ENCODE data around the gene SARNP.

DNA sequence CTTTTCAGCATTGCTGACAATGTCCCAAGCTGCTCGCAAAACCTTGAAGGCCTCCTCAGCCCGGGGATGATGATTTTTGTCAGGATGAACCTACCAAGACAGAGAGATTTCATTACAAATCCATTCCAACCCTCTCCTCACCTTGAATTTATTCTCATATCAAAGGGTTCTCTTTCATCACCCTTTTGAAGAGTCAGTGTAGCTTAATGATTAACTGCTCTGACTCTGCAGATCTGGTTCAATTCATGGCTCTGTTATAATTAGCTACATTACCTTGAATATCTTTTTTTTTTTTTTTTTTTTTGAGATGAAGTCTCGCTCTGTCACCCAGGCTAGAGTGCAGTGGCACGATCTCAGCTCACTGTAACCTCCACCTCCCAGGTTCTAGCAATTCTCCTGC is 5.9 kb upstream of the SARNP start:
- TF ChIP-seq, protein P1, sequence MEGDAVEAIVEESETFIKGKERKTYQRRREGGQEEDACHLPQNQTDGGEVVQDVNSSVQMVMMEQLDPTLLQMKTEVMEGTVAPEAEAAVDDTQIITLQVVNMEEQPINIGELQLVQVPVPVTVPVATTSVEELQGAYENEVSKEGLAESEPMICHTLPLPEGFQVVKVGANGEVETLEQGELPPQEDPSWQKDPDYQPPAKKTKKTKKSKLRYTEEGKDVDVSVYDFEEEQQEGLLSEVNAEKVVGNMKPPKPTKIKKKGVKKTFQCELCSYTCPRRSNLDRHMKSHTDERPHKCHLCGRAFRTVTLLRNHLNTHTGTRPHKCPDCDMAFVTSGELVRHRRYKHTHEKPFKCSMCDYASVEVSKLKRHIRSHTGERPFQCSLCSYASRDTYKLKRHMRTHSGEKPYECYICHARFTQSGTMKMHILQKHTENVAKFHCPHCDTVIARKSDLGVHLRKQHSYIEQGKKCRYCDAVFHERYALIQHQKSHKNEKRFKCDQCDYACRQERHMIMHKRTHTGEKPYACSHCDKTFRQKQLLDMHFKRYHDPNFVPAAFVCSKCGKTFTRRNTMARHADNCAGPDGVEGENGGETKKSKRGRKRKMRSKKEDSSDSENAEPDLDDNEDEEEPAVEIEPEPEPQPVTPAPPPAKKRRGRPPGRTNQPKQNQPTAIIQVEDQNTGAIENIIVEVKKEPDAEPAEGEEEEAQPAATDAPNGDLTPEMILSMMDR (IDR thresholded peaks at IDR 0.05; ENCODE audit: low read length) = no peak
- no peak for TF ChIP-seq EZH2 (IDR thresholded peaks at IDR 0.05; ENCODE audit: borderline replicate concordance, low read length)
